ENCODE measurements around the gene MLXIP. TPM values are rescaled to one million over a fixed set of nuclear protein-coding genes. Genes with fewer than 3 reads are reported as not detected.
A peak's percentile ranks its signal among the peaks of the same experiment; 100 is the strongest.

MLXIP gene
- total and polyA plus RNA-seq, 8 donors = 48.1 to 98.7 (median 77.9) TPM

DNA sequence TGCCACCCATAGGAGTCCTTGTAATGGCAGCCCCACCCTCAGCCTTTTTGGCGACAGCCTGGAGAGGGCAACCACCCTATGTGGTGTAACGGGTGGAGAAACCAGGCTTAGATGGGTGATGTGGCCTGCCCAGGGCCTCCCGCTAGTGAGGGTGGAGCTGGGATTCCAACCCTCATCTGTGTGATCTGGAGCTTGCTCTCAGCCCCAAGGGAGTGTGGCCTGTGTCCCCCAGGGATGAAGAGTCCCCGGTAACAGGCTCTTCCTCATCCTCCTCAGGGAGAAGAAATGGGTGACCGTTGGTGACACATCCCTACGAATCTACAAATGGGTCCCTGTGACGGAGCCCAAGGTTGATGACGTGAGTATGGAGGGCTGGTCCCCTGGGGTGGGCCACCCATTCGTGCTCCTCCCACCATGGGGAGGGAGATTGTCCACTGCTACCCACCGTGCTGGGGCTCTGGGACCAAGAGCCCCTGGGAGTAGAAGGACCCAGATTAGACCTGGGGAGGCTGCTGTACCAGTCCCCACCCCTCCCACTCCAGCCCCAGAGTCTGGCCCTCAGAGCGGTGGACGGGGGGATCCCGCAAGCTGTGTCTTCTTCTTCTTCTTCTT is 48.0 kb upstream of the MLXIP start:
- Histone ChIP-seq H3K27ac (no peak overlapping the region), H3K4me3 (no peak overlapping the region), H3K4me1 (peaks cover 0 to under 1% of the 10 kb centered on the region in 2 donors), H3K27me3 (no peaks in the 10 kb centered on the region), H3K36me3 (no peaks in the 10 kb centered on the region), H3K9me3 (no peaks in the 10 kb centered on the region)
- no peak for DNase-seq
- TF ChIP-seq, protein P1, sequence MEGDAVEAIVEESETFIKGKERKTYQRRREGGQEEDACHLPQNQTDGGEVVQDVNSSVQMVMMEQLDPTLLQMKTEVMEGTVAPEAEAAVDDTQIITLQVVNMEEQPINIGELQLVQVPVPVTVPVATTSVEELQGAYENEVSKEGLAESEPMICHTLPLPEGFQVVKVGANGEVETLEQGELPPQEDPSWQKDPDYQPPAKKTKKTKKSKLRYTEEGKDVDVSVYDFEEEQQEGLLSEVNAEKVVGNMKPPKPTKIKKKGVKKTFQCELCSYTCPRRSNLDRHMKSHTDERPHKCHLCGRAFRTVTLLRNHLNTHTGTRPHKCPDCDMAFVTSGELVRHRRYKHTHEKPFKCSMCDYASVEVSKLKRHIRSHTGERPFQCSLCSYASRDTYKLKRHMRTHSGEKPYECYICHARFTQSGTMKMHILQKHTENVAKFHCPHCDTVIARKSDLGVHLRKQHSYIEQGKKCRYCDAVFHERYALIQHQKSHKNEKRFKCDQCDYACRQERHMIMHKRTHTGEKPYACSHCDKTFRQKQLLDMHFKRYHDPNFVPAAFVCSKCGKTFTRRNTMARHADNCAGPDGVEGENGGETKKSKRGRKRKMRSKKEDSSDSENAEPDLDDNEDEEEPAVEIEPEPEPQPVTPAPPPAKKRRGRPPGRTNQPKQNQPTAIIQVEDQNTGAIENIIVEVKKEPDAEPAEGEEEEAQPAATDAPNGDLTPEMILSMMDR (IDR thresholded peaks at IDR 0.05) = no peak
- intact Hi-C loops (cut with DNase I) = no loop called here
- no peak for ATAC-seq

- intact Hi-C loops (cut with DNase I) = no loop called here
- Histone ChIP-seq H3K27me3 (no peaks in the 10 kb centered on the region), H3K36me3 (peaks cover 0 to 7% of the 10 kb centered on the region in 2 donors), H3K9me3 (no peaks in the 10 kb centered on the region), H3K27ac (no peak overlapping the region), H3K4me3 (no peak overlapping the region), H3K4me1 (peaks cover 0 to 3% of the 10 kb centered on the region in 2 donors)
- DNase-seq (peak in 1 of 4 donors; percentile 19), ATAC-seq (peak; percentile 69)
- TF ChIP-seq, protein P1 (IDR thresholded peaks at IDR 0.05) = peak; percentile 87
These were observed 47.0 kb upstream of the MLXIP start for GRCh38 chr12:122031342-122032216.

- Histone ChIP-seq H3K27ac (no peak overlapping the region), H3K36me3 (peaks cover 0 to 8% of the 10 kb centered on the region in 2 donors), H3K4me1 (peaks cover 0 to 3% of the 10 kb centered on the region in 2 donors), H3K27me3 (no peaks in the 10 kb centered on the region), H3K9me3 (no peaks in the 10 kb centered on the region), H3K4me3 (no peak overlapping the region)
- no peak for ATAC-seq
- TF ChIP-seq, protein P1 (IDR thresholded peaks at IDR 0.05) = no peak
- intact Hi-C loops (cut with DNase I) = no loop called here
- no peak for DNase-seq
These were observed 46.0 kb upstream of the MLXIP start for GRCh38 chr12:122032580-122032979.

DNA sequence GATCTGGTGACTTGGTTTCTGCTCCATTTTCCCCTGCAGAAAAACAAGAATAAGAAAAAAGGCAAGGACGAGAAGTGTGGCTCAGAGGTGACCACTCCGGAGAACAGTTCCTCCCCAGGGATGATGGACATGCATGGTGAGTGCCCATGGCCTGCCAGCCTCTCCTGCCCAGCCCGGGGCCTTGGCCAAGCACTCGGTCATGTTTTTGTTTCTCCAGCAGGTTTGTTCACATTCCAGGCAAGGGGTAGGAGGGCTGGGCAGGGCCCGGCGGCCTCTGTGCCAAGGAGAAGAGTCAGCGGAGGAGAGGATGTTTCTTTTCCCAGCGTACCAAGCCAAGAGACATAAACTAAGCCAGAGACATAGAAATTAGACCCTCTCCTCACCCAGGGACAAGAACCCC is 43.3 kb upstream of the MLXIP start:
- Histone ChIP-seq H3K27me3 (no peaks in the 10 kb centered on the region), H3K9me3 (no peaks in the 10 kb centered on the region), H3K27ac (no peak overlapping the region), H3K4me1 (peaks cover 0 to 3% of the 10 kb centered on the region in 2 donors), H3K36me3 (peaks cover 0 to 8% of the 10 kb centered on the region in 2 donors), H3K4me3 (no peak overlapping the region)
- ATAC-seq = peak; percentile 94
- DNase-seq = peak in 2 of 4 donors; percentile 55 to 79
- TF ChIP-seq, protein P1 (IDR thresholded peaks at IDR 0.05) = no peak
- intact Hi-C loops (cut with DNase I) = no loop called here

DNA sequence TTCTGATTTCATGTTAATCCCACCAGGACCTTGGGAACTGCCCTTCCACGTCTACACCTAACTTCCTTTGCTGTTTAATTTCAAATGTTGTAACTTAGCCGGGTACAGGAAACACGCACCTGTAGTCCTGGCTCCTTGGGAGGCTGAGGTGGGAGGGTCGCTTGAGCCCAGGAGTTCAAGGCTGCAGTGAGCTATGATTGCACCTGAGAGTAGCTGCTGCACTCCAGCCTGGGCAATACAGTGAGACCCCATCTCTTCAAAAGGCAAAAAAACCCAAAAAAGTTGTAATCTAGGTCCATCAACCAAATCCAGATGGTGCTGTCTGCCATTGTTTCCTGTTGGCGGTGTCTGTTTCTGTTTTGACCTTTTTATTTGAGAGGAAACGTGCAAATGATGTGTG is 42.4 kb upstream of the MLXIP start:
- H3K9me3 ChIP-seq = no peaks in the 10 kb centered on the region
- DNase-seq (no peak), ATAC-seq (no peak)
- no peak overlapping the region for H3K4me3 ChIP-seq
- H3K27me3 ChIP-seq = no peaks in the 10 kb centered on the region
- H3K36me3 ChIP-seq = peaks cover 0 to 8% of the 10 kb centered on the region in 2 donors
- no peak overlapping the region for H3K27ac ChIP-seq
- TF ChIP-seq, protein P1 (IDR thresholded peaks at IDR 0.05) = no peak
- intact Hi-C loops (cut with DNase I) = no loop called here
- H3K4me1 ChIP-seq = peaks cover 0 to 3% of the 10 kb centered on the region in 2 donors

Data from left lung (tissue), 10 donors.